A549 (cell line): ENCODE measurements around the gene SOX18. TPM values are rescaled to one million over a fixed set of nuclear protein-coding genes. Genes with fewer than 3 reads are reported as not detected.

ENCODE experiments used
- ATAC-seq, 2 experiments: fragments of 200-7000 bp in 1 of 2; fragments of >200 bp in 1 of 2; cut with Nextera tagmentation in 1 of 2; cut with Tn5 transposase in 1 of 2; 3 replicates each; pipeline versions ENCODE4 v1.8.0 to v1.9.1; 2018 to 2020; ENCODE audit warnings: mild to moderate bottlenecking in 1 of 2, moderate library complexity in 1 of 2
- CTCF ChIA-PET: fragments of 300-600 bp; sonication (Branson Sonifier 250); formaldehyde crosslinking; extraction: SDS; loops from one replicate; lab custom pipeline; 2021; ENCODE audit warnings: antibody characterized with exemption, inconsistent platforms; lab: Yijun Ruan, JAX
- POLR2A ChIA-PET: fragments of 350-600 bp; formaldehyde crosslinking; extraction: SDS; loops from one replicate; lab custom pipeline; 2021; ENCODE audit warnings: antibody characterized with exemption, inconsistent platforms; lab: Yijun Ruan, JAX
- DNase-seq, 2 experiments: peaks; one replicate each; pipeline versions ENCODE4 v3.0.0 to v3.0.0-alpha.2; 2011 to 2016; ENCODE audit warnings: low read depth in 1 of 2, low spot score in 1 of 2
- FAIRE-seq: peaks from 2 replicates; lab custom pipeline; 2011; peaks lifted over from hg19 to GRCh38; lab: Jason Lieb, UNC
- H3K27ac ChIP-seq, 2 experiments: fragments of >200 bp; sonication (Bioruptor Twin); formaldehyde crosslinking; 3 replicates each; pipeline ENCODE4 v1.5.1; 2016 to 2017
- H3K4me1 ChIP-seq: fragments of >200 bp; sonication (Bioruptor Twin); formaldehyde crosslinking; 3 replicates; pipeline ENCODE4 v1.6.1; 2016
- H3K4me2 ChIP-seq: fragments of >200 bp; sonication (Bioruptor Twin); formaldehyde crosslinking; 3 replicates; pipeline ENCODE4 v1.6.1; 2016
- H3K4me3 ChIP-seq: fragments of >200 bp; sonication (Bioruptor Twin); formaldehyde crosslinking; 3 replicates; pipeline ENCODE4 v1.5.1; 2016
- H3K9me3 ChIP-seq: fragments of >200 bp; sonication (Bioruptor Twin); formaldehyde crosslinking; 3 replicates; pipeline ENCODE4 v1.6.1; 2016
- BHLHE40 ChIP-seq: IDR thresholded peaks from 2 replicates; pipeline ENCODE4 v1.6.1; 2012; ENCODE audit warnings: low read depth, low read length, inconsistent platforms
- CHD2 ChIP-seq: fragments of 150-350 bp; IDR thresholded peaks from 2 replicates; pipeline ENCODE4 v1.6.1; 2014; ENCODE audit warnings: low read length; ENCODE audit not compliant: partially characterized antibody
- FOSL2 ChIP-seq, 2 experiments: fragments of 450-650 bp in 1 of 2; fragments of >200 bp in 1 of 2; sonication (Bioruptor Twin) in 1 of 2; formaldehyde crosslinking; IDR thresholded peaks; 2 replicates each; pipeline versions ENCODE4 v1.5.0 to v1.6.1; 2016 to 2020; ENCODE audit warnings: mild to moderate bottlenecking in 1 of 2, moderate library complexity in 1 of 2
- FOXS1 ChIP-seq: fragments of 250-450 bp; sonication (Bioruptor Pico); IDR thresholded peaks from 2 replicates; pipeline ENCODE4 v1.5.0; 2020; ENCODE audit warnings: mild to moderate bottlenecking, moderate library complexity
- GATA3 ChIP-seq: IDR thresholded peaks from 2 replicates; pipeline ENCODE4 v1.6.1; 2012; ENCODE audit warnings: borderline replicate concordance
- HOXB5 ChIP-seq: fragments of 250-450 bp; sonication (Bioruptor Pico); IDR thresholded peaks from 2 replicates; pipeline ENCODE4 v1.5.0; 2020; ENCODE audit warnings: mild to moderate bottlenecking, moderate library complexity
- JUN ChIP-seq, 2 experiments: fragments of >200 bp; sonication (Bioruptor Twin); formaldehyde crosslinking; IDR thresholded peaks; 2 replicates in 1 of 2; 3 replicates in 1 of 2; pipeline ENCODE4 v1.6.1; 2016 to 2017
- MAFK ChIP-seq: fragments of 450-650 bp; IDR thresholded peaks from 2 replicates; pipeline ENCODE4 v1.6.1; 2014; ENCODE audit not compliant: partially characterized antibody
- NFE2L2 ChIP-seq: fragments of 150-350 bp; conservative IDR thresholded peaks from 2 replicates; pipeline ENCODE4 v1.6.1; 2014; ENCODE audit warnings: low read length
- NR3C1 ChIP-seq: fragments of >200 bp; sonication (Bioruptor Twin); formaldehyde crosslinking; IDR thresholded peaks from 3 replicates; pipeline ENCODE4 v1.6.1; 2017
- POLR2A ChIP-seq: IDR thresholded peaks from 2 replicates; pipeline ENCODE4 v1.6.1; 2012; ENCODE audit warnings: mild to moderate bottlenecking, low read length
- SMC3 ChIP-seq: fragments of >200 bp; sonication (Bioruptor Twin); formaldehyde crosslinking; IDR thresholded peaks from 3 replicates; pipeline ENCODE4 v1.6.1; 2018; ENCODE audit warnings: inconsistent platforms
- SREBF2 ChIP-seq: fragments of 450-650 bp; IDR thresholded peaks from 2 replicates; pipeline ENCODE4 v1.6.1; 2014; ENCODE audit warnings: mild to moderate bottlenecking, moderate library complexity
- TFCP2L1 ChIP-seq: fragments of 250-450 bp; sonication (Bioruptor Pico); IDR thresholded peaks from 2 replicates; pipeline ENCODE4 v1.5.0; 2021; ENCODE audit warnings: mild to moderate bottlenecking
- ZNF302 ChIP-seq: fragments of 250-450 bp; sonication (Bioruptor Pico); IDR thresholded peaks from 2 replicates; pipeline ENCODE4 v1.9.0; 2021; ENCODE audit warnings: inconsistent platforms, mild to moderate bottlenecking, moderate library complexity
- ZSCAN20 ChIP-seq: fragments of 250-450 bp; sonication (Bioruptor Pico); IDR thresholded peaks from 2 replicates; pipeline ENCODE4 v1.8.0; 2022; ENCODE audit warnings: mild to moderate bottlenecking, moderate library complexity
- WGBS: methylation state at CpG from one replicate; pipeline ENCODE4 v1.1.6; 2017; ENCODE audit errors: missing lambda C conversion rate; 5-methylcytosine and 5-hydroxymethylcytosine counted together
- polyA plus RNA-seq, 4 experiments: library from polyadenylated mRNA; depleted of rRNA in 3 of 4; stranded (reverse); fragments of >200 nt; fragmentation: RNase III in 1 of 4; extraction: RNeasy Plus Mini Kit Qiagen cat#74134 plus additional on column Dnase treatment in 1 of 4; gene quantifications; 2 replicates in 3 of 4; 3 replicates in 1 of 4; pipeline ENCODE4 v1.2.3, GENCODE V29; 2011 to 2017
- TF ChIP-seq, protein P1 (sequence below): fragments of >200 bp; sonication (Bioruptor Twin); formaldehyde crosslinking; IDR thresholded peaks from 3 replicates; pipeline ENCODE4 v1.5.1; 2016
- TF ChIP-seq, protein P2 (sequence below): fragments of 250-450 bp; sonication (Bioruptor Pico); IDR thresholded peaks from 2 replicates; pipeline ENCODE4 v1.5.0; 2020; ENCODE audit warnings: low read depth, mild to moderate bottlenecking, moderate library complexity

The SOX18 gene
- polyA plus RNA-seq, 2 of the 4 experiments (the other 2 are of a cell fraction) = 0.19 to 1.4 TPM

- CTCF ChIA-PET = interaction anchor here (0.8 to 2.2 kb wide), 6 partner anchors 10 to 84 kb away, joined by 3 to 7 read pairs (median 4); no protein-coding TSS in a partner anchor
- no peaks in the 10 kb centered on the region for H3K9me3 ChIP-seq
- peak overlapping the region; percentile 99 for H3K4me2 ChIP-seq
- ATAC-seq (peak; percentile 28 to 50; a peak in 3 of 6 replicates), FAIRE-seq (no peak), DNase-seq (peak; percentile 49 to 74)
- H3K4me1 ChIP-seq = peaks cover 41% of the 10 kb centered on the region
- peak overlapping the region; percentile 97 for H3K4me3 ChIP-seq
- WGBS = 19% methylated on average over 11 of the region's 12 CpGs
- peak overlapping the region; percentile 96 to 98 for H3K27ac ChIP-seq
- POLR2A ChIA-PET = interaction anchor here (0.6 to 1.0 kb wide), 3 partner anchors 20 to 84 kb away, joined by 3 to 5 read pairs (median 3); partner anchors contain the start of gene PRPF6
- TF ChIP-seq FOXS1 (CRISPR knock-in tag) (no peak), MAFK (peak; percentile 20), POLR2A (0 out of 2 replicates have a peak, but pooled peaks have one; percentile 9), BHLHE40 (0 out of 2 replicates have a peak, but pooled peaks have one; percentile 11), FOSL2 (IDR thresholded peaks at IDR 0.05) (no peak), FOSL2 (CRISPR knock-in tag; IDR thresholded peaks at IDR 0.05) (peak; percentile 55; the same call in 1 of the 2 replicates)
- TF ChIP-seq, protein P1, sequence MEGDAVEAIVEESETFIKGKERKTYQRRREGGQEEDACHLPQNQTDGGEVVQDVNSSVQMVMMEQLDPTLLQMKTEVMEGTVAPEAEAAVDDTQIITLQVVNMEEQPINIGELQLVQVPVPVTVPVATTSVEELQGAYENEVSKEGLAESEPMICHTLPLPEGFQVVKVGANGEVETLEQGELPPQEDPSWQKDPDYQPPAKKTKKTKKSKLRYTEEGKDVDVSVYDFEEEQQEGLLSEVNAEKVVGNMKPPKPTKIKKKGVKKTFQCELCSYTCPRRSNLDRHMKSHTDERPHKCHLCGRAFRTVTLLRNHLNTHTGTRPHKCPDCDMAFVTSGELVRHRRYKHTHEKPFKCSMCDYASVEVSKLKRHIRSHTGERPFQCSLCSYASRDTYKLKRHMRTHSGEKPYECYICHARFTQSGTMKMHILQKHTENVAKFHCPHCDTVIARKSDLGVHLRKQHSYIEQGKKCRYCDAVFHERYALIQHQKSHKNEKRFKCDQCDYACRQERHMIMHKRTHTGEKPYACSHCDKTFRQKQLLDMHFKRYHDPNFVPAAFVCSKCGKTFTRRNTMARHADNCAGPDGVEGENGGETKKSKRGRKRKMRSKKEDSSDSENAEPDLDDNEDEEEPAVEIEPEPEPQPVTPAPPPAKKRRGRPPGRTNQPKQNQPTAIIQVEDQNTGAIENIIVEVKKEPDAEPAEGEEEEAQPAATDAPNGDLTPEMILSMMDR = no peak
- TF ChIP-seq, all 56 proteins: peak for 4
These were observed 14.8 kb upstream of the SOX18 start for GRCh38 chr20:64064145-64064698.

GRCh38 chr20:64063389-64064144 lies 14.1 kb upstream of the SOX18 start:
- TF ChIP-seq ZNF302 (CRISPR knock-in tag) = no peak
- TF ChIP-seq, protein P2, sequence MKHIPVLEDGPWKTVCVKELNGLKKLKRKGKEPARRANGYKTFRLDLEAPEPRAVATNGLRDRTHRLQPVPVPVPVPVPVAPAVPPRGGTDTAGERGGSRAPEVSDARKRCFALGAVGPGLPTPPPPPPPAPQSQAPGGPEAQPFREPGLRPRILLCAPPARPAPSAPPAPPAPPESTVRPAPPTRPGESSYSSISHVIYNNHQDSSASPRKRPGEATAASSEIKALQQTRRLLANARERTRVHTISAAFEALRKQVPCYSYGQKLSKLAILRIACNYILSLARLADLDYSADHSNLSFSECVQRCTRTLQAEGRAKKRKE = no peak
- no peak for TF ChIP-seq NFE2L2
- TF ChIP-seq HOXB5 (CRISPR knock-in tag) = no peak
- no peak for TF ChIP-seq NR3C1
- TF ChIP-seq CHD2 = no peak
- no peak for TF ChIP-seq SREBF2
- TF ChIP-seq SMC3 = no peak
- TF ChIP-seq GATA3 = no peak
- no peak for TF ChIP-seq TFCP2L1 (CRISPR knock-in tag)
- TF ChIP-seq MAFK = no peak
- TF ChIP-seq JUN (IDR thresholded peaks at IDR 0.05) = no peak; a peak in 1 of 5 replicates
- no peak for TF ChIP-seq ZSCAN20 (CRISPR knock-in tag)
- Histone ChIP-seq H3K4me3 (peak overlapping the region; percentile 97), H3K9me3 (no peaks in the 10 kb centered on the region), H3K4me2 (peak overlapping the region; percentile 99), H3K4me1 (peaks cover 41% of the 10 kb centered on the region), H3K27ac (peak overlapping the region; percentile 96 to 98)
- 4% methylated on average over 29 of the region's 51 CpGs for WGBS
- no peak for FAIRE-seq
- peak in 1 of 2 experiments; percentile 27; a peak in 3 of 6 replicates for ATAC-seq
- ChIA-PET CTCF (interaction anchor here (1.2 to 7.2 kb wide), 7 partner anchors 11 to 526 kb away, joined by 3 to 143 read pairs (median 7); partner anchors contain the start of gene C20orf204), POLR2A (interaction anchor here (0.6 to 1.9 kb wide), 12 partner anchors 8 to 543 kb away, joined by 3 to 29 read pairs (median 4); partner anchors contain the start of genes OPRL1, PPDPF, PRPF6 and RGS19)
- no peak for DNase-seq
